Breast epithelium (tissue), 4 donors: ENCODE measurements around the gene SNTA1. TPM values are rescaled to one million over a fixed set of nuclear protein-coding genes. Genes with fewer than 3 reads are reported as not detected.

Experiments used
- DNase-seq, 2 donors: peaks; one replicate each; pipeline ENCODE4 v3.0.0-alpha.2; 2019; ENCODE audit warnings: low spot score in 2 of 2
- H3K27ac ChIP-seq, 2 donors: fragments of 200-600 bp; sonication (generic) in 1 of 2; one replicate each; pipeline ENCODE4 v1.5.1; 2016 to 2019; ENCODE audit warnings: mild to moderate bottlenecking in 1 of 2
- H3K27me3 ChIP-seq, 2 donors: fragments of 200-600 bp; sonication (generic) in 1 of 2; one replicate each; pipeline versions ENCODE4 v1.5.1 to v1.6.0; 2017 to 2019; ENCODE audit warnings: control low read depth in 1 of 2, mild to moderate bottlenecking in 1 of 2
- H3K36me3 ChIP-seq: fragments of 200-600 bp; one replicate; pipeline ENCODE4 v1.5.1; 2019
- H3K4me1 ChIP-seq, 2 donors: fragments of 200-600 bp; sonication (generic); one replicate each; pipeline ENCODE4 v1.5.1; 2016 to 2019; ENCODE audit warnings: control low read depth in 1 of 2
- H3K4me3 ChIP-seq, 3 donors: fragments of 200-600 bp; sonication (generic); 1 replicate in 2 of 3; 2 replicates in 1 of 3; pipeline ENCODE4 v1.5.1; 2016 to 2019; ENCODE audit warnings: mild to moderate bottlenecking in 3 of 3, moderate library complexity in 2 of 3
- H3K9me3 ChIP-seq, 2 donors: fragments of 200-600 bp; sonication (generic) in 1 of 2; one replicate each; pipeline ENCODE4 v1.5.1; 2016 to 2019; ENCODE audit warnings: control low read depth in 1 of 2
- CTCF ChIP-seq, 3 donors: fragments of 450-650 bp; IDR thresholded peaks; one replicate each; pipeline ENCODE4 v1.5.1; 2016 to 2017; ENCODE audit warnings: antibody characterized with exemption in 3 of 3, mild to moderate bottlenecking in 3 of 3, moderate library complexity in 3 of 3
- POLR2A ChIP-seq: fragments of 450-650 bp; IDR thresholded peaks from one replicate; pipeline ENCODE4 v1.6.1; 2016; ENCODE audit warnings: antibody characterized with exemption, mild to moderate bottlenecking, moderate library complexity
- POLR2AphosphoS5 ChIP-seq, 3 donors: sonication (generic); formaldehyde crosslinking; IDR thresholded peaks; one replicate each; pipeline ENCODE4 v1.6.1; 2017; ENCODE audit warnings: antibody characterized with exemption in 3 of 3
- intact Hi-C: fragments of 100-400 bp; cut with DNase I; formaldehyde crosslinking; loops from one replicate; pipeline ENCODE4 v1.15.1; 2023; ENCODE audit warnings: low total_unique reads
- total RNA-seq, 3 donors: library from RNA; depleted of rRNA; stranded (reverse); fragments of >200 nt; gene quantifications; one replicate each; pipeline ENCODE4 v1.1.0, GENCODE V29; 2016

SNTA1 gene
- total RNA-seq, 3 donors from 2014 or later: 19.3 to 121 (median 21.1) TPM

- TF ChIP-seq CTCF (IDR thresholded peaks at IDR 0.05): no peak
- TF ChIP-seq POLR2A: no peak
- no peak for TF ChIP-seq POLR2AphosphoS5 (IDR thresholded peaks at IDR 0.05)
- Histone ChIP-seq H3K9me3 (no peaks in the 10 kb centered on the region), H3K4me1 (no peaks in the 10 kb centered on the region), H3K27ac (no peak overlapping the region), H3K27me3 (no peaks in the 10 kb centered on the region), H3K36me3 (no peaks in the 10 kb centered on the region), H3K4me3 (no peak overlapping the region)
- DNase-seq: no peak
- intact Hi-C loops: no loop called here
These were observed 33.4 kb downstream of the SNTA1 start for GRCh38 chr20:33410081-33410742.

GRCh38 chr20:33408716-33409654 is 34.6 kb downstream of the SNTA1 start:
- intact Hi-C loops: no loop called here
- Histone ChIP-seq H3K27me3 (no peaks in the 10 kb centered on the region), H3K36me3 (no peaks in the 10 kb centered on the region)

GRCh38 chr20:33408313-33408712 is 35.2 kb downstream of the SNTA1 start:
- Histone ChIP-seq H3K27ac (no peak overlapping the region), H3K4me3 (no peak overlapping the region), H3K27me3 (no peaks in the 10 kb centered on the region), H3K4me1 (no peaks in the 10 kb centered on the region), H3K9me3 (no peaks in the 10 kb centered on the region), H3K36me3 (no peaks in the 10 kb centered on the region)
- no peak for DNase-seq
- intact Hi-C loops: no loop called here
- TF ChIP-seq POLR2A (no peak), POLR2AphosphoS5 (IDR thresholded peaks at IDR 0.05) (no peak), CTCF (IDR thresholded peaks at IDR 0.05) (no peak)

More at GRCh38 chr20:33408716-33409654, 34.6 kb downstream of the SNTA1 start:
- Histone ChIP-seq H3K9me3 (no peaks in the 10 kb centered on the region), H3K27ac (no peak overlapping the region), H3K4me3 (no peak overlapping the region), H3K4me1 (no peaks in the 10 kb centered on the region)
- DNase-seq: no peak
- TF ChIP-seq POLR2A: no peak
- no peak for TF ChIP-seq CTCF (IDR thresholded peaks at IDR 0.05)
- no peak for TF ChIP-seq POLR2AphosphoS5 (IDR thresholded peaks at IDR 0.05)

GRCh38 chr20:33407796-33408195 is 35.8 kb downstream of the SNTA1 start:
- intact Hi-C loops: no loop called here
- Histone ChIP-seq H3K9me3 (no peaks in the 10 kb centered on the region), H3K27me3 (no peaks in the 10 kb centered on the region), H3K4me1 (no peaks in the 10 kb centered on the region), H3K36me3 (no peaks in the 10 kb centered on the region), H3K27ac (no peak overlapping the region), H3K4me3 (no peak overlapping the region)
- DNase-seq: no peak
- TF ChIP-seq CTCF (IDR thresholded peaks at IDR 0.05) (no peak), POLR2AphosphoS5 (IDR thresholded peaks at IDR 0.05) (no peak), POLR2A (no peak)

GRCh38 chr20:33407251-33407650 is 36.3 kb downstream of the SNTA1 start:
- Histone ChIP-seq H3K27ac (no peak overlapping the region), H3K9me3 (no peaks in the 10 kb centered on the region), H3K27me3 (no peaks in the 10 kb centered on the region), H3K4me3 (no peak overlapping the region), H3K36me3 (no peaks in the 10 kb centered on the region), H3K4me1 (peaks cover 0 to 5% of the 10 kb centered on the region in 2 donors)
- intact Hi-C loops: no loop called here
- TF ChIP-seq CTCF (IDR thresholded peaks at IDR 0.05) (no peak), POLR2A (no peak), POLR2AphosphoS5 (IDR thresholded peaks at IDR 0.05) (no peak)
- no peak for DNase-seq
